Measurements from ENCODE around the gene ABCB8. TPM values are rescaled to one million over a fixed set of nuclear protein-coding genes. Genes with fewer than 3 reads are reported as not detected.
A peak's percentile ranks its signal among the peaks of the same experiment; 100 is the strongest.

The ABCB8 gene
- polyA plus RNA-seq, 1 of the 3 experiments (the other 2 are of a cell fraction) = 36.0 TPM

- TF ChIP-seq ZBTB33 (IDR thresholded peaks at IDR 0.05; ENCODE audit: borderline replicate concordance, low read depth) (no peak), NFIC (IDR thresholded peaks at IDR 0.05; ENCODE audit: borderline replicate concordance) (no peak), MAX (IDR thresholded peaks at IDR 0.05; ENCODE audit: low read depth) (no peak), EP300 (IDR thresholded peaks at IDR 0.05; ENCODE audit: borderline replicate concordance in 1 of 2, low read depth in 1 of 2, low read length in 1 of 2) (peak in 1 of 2 experiments; percentile 62; a peak in 2 of 4 replicates), ELF1 (IDR thresholded peaks at IDR 0.05) (no peak), CTCF (IDR thresholded peaks at IDR 0.05) (no peak), SIN3A (IDR thresholded peaks at IDR 0.05; ENCODE audit: borderline replicate concordance, low read depth, low read length) (no peak), FOXJ3 (CRISPR knock-in tag; IDR thresholded peaks at IDR 0.05) (no peak), RAD21 (IDR thresholded peaks at IDR 0.05; ENCODE audit: low read length) (0 out of 2 replicates have a peak, but pooled peaks have one; percentile 12), SMC3 (IDR thresholded peaks at IDR 0.05; ENCODE audit: low read depth, low read length) (no peak), MXI1 (IDR thresholded peaks at IDR 0.05; ENCODE audit: low read depth, low read length) (peak; percentile 61; the same call in 1 of the 2 replicates), POLR2AphosphoS5 (IDR thresholded peaks at IDR 0.05; ENCODE audit: low read depth, low read length) (no peak), RFX5 (IDR thresholded peaks at IDR 0.05; ENCODE audit: low read length) (no peak), REST (IDR thresholded peaks at IDR 0.05; ENCODE audit: low read depth, low read length) (no peak), FOXM1 (IDR thresholded peaks at IDR 0.05; ENCODE audit: low read depth) (no peak), GATA2 (CRISPR knock-in tag; IDR thresholded peaks at IDR 0.05) (peak; percentile 61), IRF3 (IDR thresholded peaks at IDR 0.05; ENCODE audit: low read depth, low read length) (no peak), GABPA (IDR thresholded peaks at IDR 0.05; ENCODE audit: low read depth) (no peak), CHD2 (IDR thresholded peaks at IDR 0.05; ENCODE audit: low read length, partially characterized antibody) (peak; percentile 36), MEF2A (IDR thresholded peaks at IDR 0.05; ENCODE audit: borderline replicate concordance, low read depth) (no peak), JUND (IDR thresholded peaks at IDR 0.05) (no peak), TCF12 (IDR thresholded peaks at IDR 0.05) (no peak), RXRA (IDR thresholded peaks at IDR 0.05; ENCODE audit: borderline replicate concordance, low read depth) (no peak)
Observed at GRCh38 chr7:150989456-150989855, 38.8 kb upstream of the ABCB8 start (continued).

Measured in SK-N-SH (cell line).